H9 (cell line): ENCODE measurements around the gene MARF1. TPM values are rescaled to one million over a fixed set of nuclear protein-coding genes. Genes with fewer than 3 reads are reported as not detected.

Experiments
- DNase-seq: peaks from one replicate; pipeline ENCODE4 v3.0.0-alpha.2; 2017
- H2AFZ ChIP-seq: one replicate; pipeline ENCODE4 v1.6.1; 2013; ENCODE audit warnings: mild to moderate bottlenecking, low read length, control low read depth, moderate library complexity
- H2AK5ac ChIP-seq: 2 replicates; pipeline ENCODE4 v1.6.1; 2013; ENCODE audit warnings: low read length, control low read depth, mixed read lengths; ENCODE audit not compliant: insufficient read length
- H2BK120ac ChIP-seq: one replicate; pipeline ENCODE4 v1.6.1; 2013; ENCODE audit warnings: low read depth, mild to moderate bottlenecking, low read length, control low read depth, inconsistent platforms; ENCODE audit not compliant: poor library complexity, severe bottlenecking
- H2BK12ac ChIP-seq: 2 replicates; pipeline ENCODE4 v1.6.1; 2013; ENCODE audit warnings: low read length, control low read depth, mixed read lengths, low read depth; ENCODE audit not compliant: insufficient read length
- H2BK15ac ChIP-seq: 2 replicates; pipeline ENCODE4 v1.6.1; 2013; ENCODE audit warnings: low read depth, low read length, control low read depth
- H2BK20ac ChIP-seq: one replicate; pipeline ENCODE4 v1.6.1; 2013; ENCODE audit warnings: low read depth, mild to moderate bottlenecking, low read length, control low read depth, inconsistent platforms; ENCODE audit not compliant: poor library complexity, severe bottlenecking
- H2BK5ac ChIP-seq: 2 replicates; pipeline ENCODE4 v1.6.1; 2013; ENCODE audit warnings: low read length, control low read depth, mixed read lengths; ENCODE audit not compliant: insufficient read length
- H3K14ac ChIP-seq: 2 replicates; pipeline ENCODE4 v1.6.1; 2013; ENCODE audit warnings: low read length, control low read depth; ENCODE audit not compliant: insufficient read depth
- H3K18ac ChIP-seq: 2 replicates; pipeline ENCODE4 v1.6.1; 2013; ENCODE audit warnings: low read depth, mild to moderate bottlenecking, mixed read lengths, low read length, control low read depth; ENCODE audit not compliant: insufficient read length
- H3K23ac ChIP-seq: 2 replicates; pipeline ENCODE4 v1.6.1; 2013; ENCODE audit warnings: low read length, control low read depth, mixed read lengths, low read depth; ENCODE audit not compliant: insufficient read length
- H3K23me2 ChIP-seq: 2 replicates; pipeline ENCODE4 v1.6.1; 2013; ENCODE audit warnings: low read depth, mild to moderate bottlenecking, mixed read lengths, low read length, control low read depth; ENCODE audit not compliant: insufficient read length, poor library complexity, severe bottlenecking
- H3K27ac ChIP-seq: 2 replicates; pipeline ENCODE4 v1.5.1; 2013; ENCODE audit warnings: low read length, control low read depth, mixed read lengths, low read depth; ENCODE audit not compliant: insufficient read length
- H3K27me3 ChIP-seq: 2 replicates; pipeline ENCODE4 v1.6.1; 2013; ENCODE audit warnings: low read length, control low read depth, inconsistent platforms; ENCODE audit not compliant: insufficient read depth
- H3K4ac ChIP-seq: 2 replicates; pipeline ENCODE4 v1.6.1; 2013; ENCODE audit warnings: low read depth, mild to moderate bottlenecking, control low read depth, inconsistent platforms, low read length, moderate library complexity
- H3K4me1 ChIP-seq: 2 replicates; pipeline ENCODE4 v1.6.1; 2013; ENCODE audit warnings: low read length, control low read depth, inconsistent platforms; ENCODE audit not compliant: insufficient read depth
- H3K4me2 ChIP-seq: 2 replicates; pipeline ENCODE4 v1.6.1; 2013; ENCODE audit warnings: low read length, control low read depth, mixed read lengths; ENCODE audit not compliant: insufficient read length, insufficient read depth
- H3K56ac ChIP-seq: 2 replicates; pipeline ENCODE4 v1.6.1; 2013; ENCODE audit warnings: low read depth, mild to moderate bottlenecking, mixed read lengths, low read length, control low read depth; ENCODE audit not compliant: insufficient read length
- H3K79me1 ChIP-seq: 2 replicates; pipeline ENCODE4 v1.6.1; 2013; ENCODE audit warnings: low read depth, mild to moderate bottlenecking, moderate library complexity, low read length, control low read depth, inconsistent platforms; ENCODE audit not compliant: insufficient read depth, poor library complexity, severe bottlenecking
- H3K79me2 ChIP-seq: 2 replicates; pipeline ENCODE4 v1.6.1; 2013; ENCODE audit warnings: low read length, control low read depth, inconsistent platforms; ENCODE audit not compliant: insufficient read depth
- H3K9ac ChIP-seq: 2 replicates; pipeline ENCODE4 v1.6.1; 2013; ENCODE audit warnings: low read length, control low read depth, mixed read lengths; ENCODE audit not compliant: insufficient read length; ENCODE audit errors: extremely low read depth
- H3K9me3 ChIP-seq: one replicate; pipeline ENCODE4 v1.6.1; 2013; ENCODE audit warnings: low read depth, low read length, inconsistent platforms; ENCODE audit not compliant: control insufficient read depth
- H3T11ph ChIP-seq: one replicate; pipeline ENCODE4 v1.6.1; 2013; ENCODE audit warnings: mild to moderate bottlenecking, low read length, control low read depth, inconsistent platforms
- H4K20me1 ChIP-seq: one replicate; pipeline ENCODE4 v1.6.1; 2013; ENCODE audit not compliant: control insufficient read depth, insufficient read length, insufficient read depth
- H4K5ac ChIP-seq: 2 replicates; pipeline ENCODE4 v1.6.1; 2013; ENCODE audit warnings: low read depth, mild to moderate bottlenecking, mixed read lengths, low read length, control low read depth; ENCODE audit not compliant: insufficient read length
- H4K8ac ChIP-seq: replicated peaks from 2 replicates; pipeline ENCODE4 v1.6.1; 2013; ENCODE audit warnings: low read length, control low read depth, mixed read lengths, low read depth; ENCODE audit not compliant: insufficient read length
- H4K91ac ChIP-seq: 2 replicates; pipeline ENCODE4 v1.6.1; 2013; ENCODE audit warnings: low read depth, mild to moderate bottlenecking, moderate library complexity, mixed read lengths, low read length, control low read depth; ENCODE audit not compliant: insufficient read length
- H3K27ac Mint-ChIP-seq, 3 experiments: 2 replicates in 2 of 3; 3 replicates in 1 of 3; pipeline ENCODE4 v1.8.0; 2020 to 2021; ENCODE audit warnings: mixed read lengths in 3 of 3, mild to moderate bottlenecking in 1 of 3, moderate library complexity in 1 of 3
- H3K27me3 Mint-ChIP-seq: 2 replicates; pipeline ENCODE4 v1.8.0; 2021; ENCODE audit warnings: low read depth, mild to moderate bottlenecking, moderate library complexity, mixed read lengths
- H3K36me3 Mint-ChIP-seq, 3 experiments: 2 replicates in 2 of 3; 3 replicates in 1 of 3; pipeline ENCODE4 v1.8.0; 2020 to 2021; ENCODE audit warnings: low read depth in 3 of 3, mixed read lengths in 3 of 3; ENCODE audit not compliant: insufficient read depth in 1 of 3
- H3K4me1 Mint-ChIP-seq, 2 experiments: 2 replicates each; pipeline ENCODE4 v1.8.0; 2020; ENCODE audit warnings: mixed read lengths in 2 of 2
- H3K4me3 Mint-ChIP-seq, 2 experiments: 2 replicates in 1 of 2; 3 replicates in 1 of 2; pipeline ENCODE4 v1.8.0; 2020 to 2021; ENCODE audit warnings: mild to moderate bottlenecking in 2 of 2, mixed read lengths in 2 of 2, moderate library complexity in 1 of 2
- H3K9me3 Mint-ChIP-seq, 2 experiments: 2 replicates in 1 of 2; 3 replicates in 1 of 2; pipeline ENCODE4 v1.8.0; 2020; ENCODE audit warnings: mild to moderate bottlenecking in 2 of 2, mixed read lengths in 2 of 2, moderate library complexity in 1 of 2
- WGBS: extraction: QIAGEN DNeasy Blood & Tissue Kit; methylation state at CpG from one replicate; pipeline ENCODE4 v1.1.7; 2013; ENCODE audit warnings: missing lambda C conversion rate, low lambda C conversion rate, mixed read lengths; ENCODE audit not compliant: insufficient read length; ENCODE audit errors: extremely low coverage; 5-methylcytosine and 5-hydroxymethylcytosine counted together
- total RNA-seq: library from RNA; stranded (reverse); gene quantifications from 2 replicates; pipeline ENCODE4 v1.2.1, GENCODE V29; 2021
- TF ChIP-seq, protein P1 (sequence below): fragments of 200-600 bp; sonication (generic); conservative IDR thresholded peaks from 3 replicates; pipeline ENCODE4 v1.8.0; 2021; ENCODE audit warnings: antibody characterized with exemption, mild to moderate bottlenecking

The MARF1 gene
- total RNA-seq, 1 experiment from 2014 or later, result 23.3 TPM

DNA sequence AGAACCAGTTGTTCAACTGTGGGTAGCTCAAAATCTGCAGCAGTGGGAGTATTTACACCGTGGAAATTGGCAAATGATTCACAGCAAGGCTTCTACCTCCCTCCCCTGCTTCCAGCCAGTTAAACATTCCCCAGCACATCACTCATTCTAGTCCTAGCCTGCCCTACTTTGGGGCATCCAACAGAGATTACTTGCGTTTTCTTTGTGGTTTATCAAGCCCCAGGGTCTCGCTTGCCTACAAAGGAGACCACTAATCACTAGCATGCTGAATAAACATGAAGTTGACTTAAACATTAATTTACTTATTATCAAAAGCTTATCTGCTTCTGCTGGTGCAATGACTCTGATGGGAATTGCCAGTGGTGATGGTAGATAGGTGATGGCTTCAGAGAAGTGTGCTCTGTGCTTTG, 94.5 kb downstream of the MARF1 start:
- DNase-seq, result no peak
- peak overlapping the region; percentile 8 to 93 (median 56); a peak in 2 of 7 replicates for H3K27ac Mint-ChIP-seq
- H3K23ac ChIP-seq, result no peak overlapping the region
- no peak overlapping the region for H3T11ph ChIP-seq
- H2BK5ac ChIP-seq, result no peak overlapping the region
- H3K27ac ChIP-seq, result no peak overlapping the region
- no peak overlapping the region for H3K14ac ChIP-seq
- H2BK15ac ChIP-seq, result no peak overlapping the region
- no peak overlapping the region for H2AFZ ChIP-seq
- H3K9me3 Mint-ChIP-seq, result peaks cover 2 to 4% of the 10 kb centered on the region in 2 experiments; a peak in 4 of 5 replicates
- H3K4me1 Mint-ChIP-seq, result peaks cover 7 to 13% of the 10 kb centered on the region in 2 experiments
- H3K79me2 ChIP-seq, result no peaks in the 10 kb centered on the region
- H4K91ac ChIP-seq, result no peak overlapping the region
- H3K4me2 ChIP-seq, result no peak overlapping the region
- TF ChIP-seq, protein P1, sequence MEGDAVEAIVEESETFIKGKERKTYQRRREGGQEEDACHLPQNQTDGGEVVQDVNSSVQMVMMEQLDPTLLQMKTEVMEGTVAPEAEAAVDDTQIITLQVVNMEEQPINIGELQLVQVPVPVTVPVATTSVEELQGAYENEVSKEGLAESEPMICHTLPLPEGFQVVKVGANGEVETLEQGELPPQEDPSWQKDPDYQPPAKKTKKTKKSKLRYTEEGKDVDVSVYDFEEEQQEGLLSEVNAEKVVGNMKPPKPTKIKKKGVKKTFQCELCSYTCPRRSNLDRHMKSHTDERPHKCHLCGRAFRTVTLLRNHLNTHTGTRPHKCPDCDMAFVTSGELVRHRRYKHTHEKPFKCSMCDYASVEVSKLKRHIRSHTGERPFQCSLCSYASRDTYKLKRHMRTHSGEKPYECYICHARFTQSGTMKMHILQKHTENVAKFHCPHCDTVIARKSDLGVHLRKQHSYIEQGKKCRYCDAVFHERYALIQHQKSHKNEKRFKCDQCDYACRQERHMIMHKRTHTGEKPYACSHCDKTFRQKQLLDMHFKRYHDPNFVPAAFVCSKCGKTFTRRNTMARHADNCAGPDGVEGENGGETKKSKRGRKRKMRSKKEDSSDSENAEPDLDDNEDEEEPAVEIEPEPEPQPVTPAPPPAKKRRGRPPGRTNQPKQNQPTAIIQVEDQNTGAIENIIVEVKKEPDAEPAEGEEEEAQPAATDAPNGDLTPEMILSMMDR, result no peak
- H3K4me3 Mint-ChIP-seq, result no peak overlapping the region
- H3K9ac ChIP-seq, result no peak overlapping the region
- no peaks in the 10 kb centered on the region for H3K9me3 ChIP-seq
- no peak overlapping the region for H2BK20ac ChIP-seq
- no peaks in the 10 kb centered on the region for H3K27me3 Mint-ChIP-seq
- H3K4ac ChIP-seq, result no peak overlapping the region
- H3K36me3 Mint-ChIP-seq, result peaks cover 0 to 11% (median 5%) of the 10 kb centered on the region in 3 experiments; a peak in 4 of 7 replicates
- H4K5ac ChIP-seq, result no peak overlapping the region
- no peaks in the 10 kb centered on the region for H3K4me1 ChIP-seq
- H2AK5ac ChIP-seq, result no peak overlapping the region
- no peak overlapping the region for H3K56ac ChIP-seq
- no peaks in the 10 kb centered on the region for H3K79me1 ChIP-seq
- no peak overlapping the region for H2BK12ac ChIP-seq
- no CpG with 5 or more reads among the region's 3 CpGs for WGBS
- no peak overlapping the region for H2BK120ac ChIP-seq
- no peak overlapping the region for H4K8ac ChIP-seq
- no peaks in the 10 kb centered on the region for H4K20me1 ChIP-seq
- no peaks in the 10 kb centered on the region for H3K27me3 ChIP-seq
- H3K18ac ChIP-seq, result peak overlapping the region; percentile 66
- H3K23me2 ChIP-seq, result no peaks in the 10 kb centered on the region
